Cardiac muscle cell (in vitro differentiated cells and primary cell): ENCODE results near the gene XCL1. TPM values are rescaled to one million over a fixed set of nuclear protein-coding genes. Genes with fewer than 3 reads are reported as not detected.

Source experiments
- DNase-seq, 2 donors: peaks; one replicate each; pipeline versions ENCODE4 v3.0.0 to v3.0.0-alpha.2; 2010 to 2017; ENCODE audit warnings: low read depth in 1 of 2, low spot score in 1 of 2
- H3K27ac ChIP-seq: fragments of 200-600 bp; sonication (generic); 2 replicates; pipeline ENCODE4 v1.5.1; 2016
- H3K27me3 ChIP-seq: fragments of 200-600 bp; sonication (generic); 2 replicates; pipeline ENCODE4 v1.6.0; 2016; ENCODE audit warnings: control low read depth
- H3K36me3 ChIP-seq: fragments of 200-600 bp; sonication (generic); 2 replicates; pipeline ENCODE4 v1.5.1; 2016; ENCODE audit warnings: control low read depth
- H3K4me1 ChIP-seq: fragments of 200-600 bp; sonication (generic); 2 replicates; pipeline ENCODE4 v1.8.1; 2017; ENCODE audit warnings: low read depth, mild to moderate bottlenecking, mixed run types
- H3K4me3 ChIP-seq: fragments of 200-600 bp; sonication (generic); 2 replicates; pipeline ENCODE4 v1.5.1; 2016; ENCODE audit warnings: mild to moderate bottlenecking
- H3K9me3 ChIP-seq: fragments of 200-600 bp; sonication (generic); 2 replicates; pipeline ENCODE4 v1.5.1; 2017; ENCODE audit warnings: low read depth, mild to moderate bottlenecking, control low read depth
- polyA plus RNA-seq: library from polyadenylated mRNA; unstranded; fragments of >200 nt; fragmentation: Nextera tagmentation; extraction: Ambion mirVana; gene quantifications from 2 replicates; pipeline ENCODE4 v1.2.1, GENCODE V29; 2016
- total RNA-seq: library from RNA; depleted of rRNA; stranded (reverse); fragments of >200 nt; gene quantifications from 2 replicates; pipeline ENCODE4 v1.2.3, GENCODE V29; 2016
- TF ChIP-seq, protein P1 (sequence below): IDR thresholded peaks from 2 replicates; pipeline ENCODE4 v1.5.1; 2012; ENCODE audit warnings: low read depth, mild to moderate bottlenecking, low read length

XCL1 gene
- total and polyA plus RNA-seq, 2 experiments from 2014 or later: 0.54 to 1.6 TPM

DNA sequence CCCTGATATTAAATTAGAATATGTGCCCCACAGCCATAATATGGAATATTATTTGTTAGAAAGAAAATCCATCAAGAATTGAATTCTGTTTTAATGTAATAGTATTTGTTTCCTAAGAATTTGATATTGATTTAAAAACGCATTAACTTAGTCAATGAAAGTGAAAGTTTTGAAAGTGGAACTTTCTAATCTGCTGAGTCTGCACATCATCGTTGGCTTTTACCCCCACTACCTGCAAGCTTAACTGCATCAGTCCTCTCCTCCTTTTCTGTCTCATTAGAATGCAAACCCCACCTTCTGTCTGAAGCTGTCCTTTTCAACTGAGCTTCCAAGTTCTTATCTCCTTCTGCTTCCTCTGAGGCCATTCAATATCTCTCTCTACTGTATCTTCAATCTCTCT is 42.5 kb downstream of the XCL1 start:
- TF ChIP-seq, protein P1, sequence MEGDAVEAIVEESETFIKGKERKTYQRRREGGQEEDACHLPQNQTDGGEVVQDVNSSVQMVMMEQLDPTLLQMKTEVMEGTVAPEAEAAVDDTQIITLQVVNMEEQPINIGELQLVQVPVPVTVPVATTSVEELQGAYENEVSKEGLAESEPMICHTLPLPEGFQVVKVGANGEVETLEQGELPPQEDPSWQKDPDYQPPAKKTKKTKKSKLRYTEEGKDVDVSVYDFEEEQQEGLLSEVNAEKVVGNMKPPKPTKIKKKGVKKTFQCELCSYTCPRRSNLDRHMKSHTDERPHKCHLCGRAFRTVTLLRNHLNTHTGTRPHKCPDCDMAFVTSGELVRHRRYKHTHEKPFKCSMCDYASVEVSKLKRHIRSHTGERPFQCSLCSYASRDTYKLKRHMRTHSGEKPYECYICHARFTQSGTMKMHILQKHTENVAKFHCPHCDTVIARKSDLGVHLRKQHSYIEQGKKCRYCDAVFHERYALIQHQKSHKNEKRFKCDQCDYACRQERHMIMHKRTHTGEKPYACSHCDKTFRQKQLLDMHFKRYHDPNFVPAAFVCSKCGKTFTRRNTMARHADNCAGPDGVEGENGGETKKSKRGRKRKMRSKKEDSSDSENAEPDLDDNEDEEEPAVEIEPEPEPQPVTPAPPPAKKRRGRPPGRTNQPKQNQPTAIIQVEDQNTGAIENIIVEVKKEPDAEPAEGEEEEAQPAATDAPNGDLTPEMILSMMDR: no peak
- Histone ChIP-seq H3K9me3 (no peaks in the 10 kb centered on the region), H3K27ac (no peak overlapping the region), H3K36me3 (no peaks in the 10 kb centered on the region), H3K4me3 (no peak overlapping the region), H3K27me3 (no peaks in the 10 kb centered on the region), H3K4me1 (peaks cover 44% of the 10 kb centered on the region)
- no peak for DNase-seq

DNA sequence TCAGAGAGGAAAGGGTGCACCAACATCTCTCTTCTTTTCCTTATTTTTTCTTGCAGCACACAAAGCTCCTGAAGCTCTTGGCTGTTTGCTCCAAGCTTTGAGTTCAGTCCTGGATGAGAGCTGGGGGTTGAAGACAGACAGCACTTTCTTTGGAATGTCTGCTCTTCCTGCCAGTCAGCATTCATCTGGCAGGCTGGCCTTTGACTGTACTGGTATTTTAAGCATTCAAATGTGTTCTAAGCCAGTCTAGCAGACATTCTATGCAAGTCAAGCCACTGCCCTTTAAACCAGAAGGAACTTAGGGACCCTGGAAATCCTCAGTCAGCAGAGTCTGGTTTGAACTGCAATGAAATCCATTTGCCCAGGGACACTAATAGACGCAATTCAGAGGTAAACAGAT is 45.0 kb downstream of the XCL1 start:
- TF ChIP-seq, protein P1: no peak
- Histone ChIP-seq H3K27ac (peak overlapping the region; percentile 11), H3K9me3 (no peaks in the 10 kb centered on the region), H3K36me3 (no peaks in the 10 kb centered on the region), H3K27me3 (no peaks in the 10 kb centered on the region), H3K4me1 (peaks cover 25% of the 10 kb centered on the region), H3K4me3 (no peak overlapping the region)
- DNase-seq: peak; percentile 36 to 60

DNA sequence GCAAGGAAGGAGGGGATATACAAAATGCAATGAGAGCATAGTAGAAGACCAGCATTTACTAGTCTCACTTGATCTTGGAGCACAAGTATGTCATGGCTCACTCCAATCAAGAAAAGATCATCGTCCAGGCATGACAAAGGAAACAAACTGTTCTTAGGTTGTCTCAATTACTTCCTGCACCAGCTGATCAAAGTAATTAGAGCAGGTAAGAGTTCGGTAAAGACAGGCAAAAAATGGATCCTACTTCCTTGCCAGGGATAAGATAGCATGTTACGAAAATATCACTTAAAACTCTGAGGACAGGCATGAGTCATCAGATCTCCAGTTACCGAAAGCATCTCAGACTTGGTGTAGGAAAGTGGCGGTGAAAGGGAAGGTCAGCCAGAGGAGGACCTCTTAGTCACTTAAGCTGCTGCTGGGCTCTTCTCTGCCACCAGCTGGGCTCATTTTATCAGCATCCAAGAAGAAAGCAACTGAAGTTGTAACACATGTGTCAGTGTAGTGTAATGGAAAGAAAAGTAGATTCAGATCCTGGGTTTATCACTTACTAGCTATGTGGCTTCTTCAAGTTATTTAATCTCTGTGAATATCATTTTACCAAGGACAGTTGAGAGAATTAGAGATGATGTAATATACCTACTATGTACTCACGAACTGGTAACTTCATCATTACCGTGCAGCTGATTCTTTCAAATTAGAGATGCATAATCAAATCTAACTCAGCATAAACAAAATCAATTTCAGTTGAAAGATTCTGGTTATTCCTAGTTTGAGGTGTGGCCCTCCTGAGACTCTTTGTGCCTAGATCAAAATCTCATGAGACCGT is 46.8 kb downstream of the XCL1 start:
- H3K9me3 ChIP-seq: no peaks in the 10 kb centered on the region
- H3K27me3 ChIP-seq: no peaks in the 10 kb centered on the region
- H3K36me3 ChIP-seq: no peaks in the 10 kb centered on the region
- DNase-seq: peak in 1 of 2 donors; percentile 67
- TF ChIP-seq, protein P1: no peak
- H3K4me1 ChIP-seq: peaks cover 25% of the 10 kb centered on the region
- H3K4me3 ChIP-seq: no peak overlapping the region
- H3K27ac ChIP-seq: no peak overlapping the region

DNA sequence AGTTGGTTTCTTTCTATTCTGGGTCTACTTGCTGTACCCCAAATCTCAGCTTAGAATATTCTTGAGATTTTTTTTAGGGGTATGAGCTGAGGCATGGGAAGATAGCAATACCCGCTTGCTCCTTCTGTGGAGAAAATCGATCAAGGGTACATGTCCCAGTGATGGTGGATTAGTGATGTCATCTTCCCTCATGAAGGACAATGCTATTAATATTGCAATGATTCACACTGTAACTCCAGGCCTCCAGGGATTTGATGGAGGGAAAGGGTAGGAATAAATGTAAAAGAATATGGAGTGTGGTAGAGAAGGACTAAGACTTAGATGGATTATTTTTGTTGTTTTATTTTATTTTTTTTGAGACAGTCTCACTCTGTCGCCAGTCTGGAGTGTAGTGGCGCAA is 47.4 kb downstream of the XCL1 start:
- TF ChIP-seq, protein P1: no peak
- peaks cover 25% of the 10 kb centered on the region for H3K4me1 ChIP-seq
- H3K36me3 ChIP-seq: no peaks in the 10 kb centered on the region
- H3K4me3 ChIP-seq: no peak overlapping the region
- no peaks in the 10 kb centered on the region for H3K9me3 ChIP-seq
- DNase-seq: no peak
- no peak overlapping the region for H3K27ac ChIP-seq
- H3K27me3 ChIP-seq: no peaks in the 10 kb centered on the region

DNA sequence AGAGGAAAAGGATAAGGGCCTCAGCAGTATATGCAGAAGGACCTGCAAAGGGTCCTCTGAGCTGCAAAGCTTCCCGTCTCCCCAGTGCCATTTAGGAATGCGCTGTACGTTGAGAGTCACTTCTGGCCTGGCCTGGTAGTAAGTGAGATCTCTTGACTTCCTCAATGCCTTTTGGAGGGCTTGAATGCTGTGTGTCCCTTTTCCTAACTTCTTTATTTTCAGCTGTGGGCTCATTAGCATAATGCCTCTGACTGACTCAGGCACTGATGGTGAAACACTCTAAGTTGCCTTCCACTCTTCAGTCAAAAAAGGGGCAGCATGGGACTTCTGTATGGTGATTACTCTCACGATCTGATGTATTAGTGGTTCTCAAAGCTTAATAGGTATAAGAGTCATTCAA is 49.9 kb downstream of the XCL1 start:
- Histone ChIP-seq H3K36me3 (no peaks in the 10 kb centered on the region), H3K9me3 (no peaks in the 10 kb centered on the region), H3K27me3 (no peaks in the 10 kb centered on the region), H3K4me1 (peaks cover 18% of the 10 kb centered on the region), H3K27ac (no peak overlapping the region), H3K4me3 (no peak overlapping the region)
- TF ChIP-seq, protein P1: no peak
- DNase-seq: no peak
